Bronchial epithelial cell (primary cell): ENCODE data around the gene HAAO. TPM values are rescaled to one million over a fixed set of nuclear protein-coding genes. Genes with fewer than 3 reads are reported as not detected.
A peak's percentile ranks its signal among the peaks of the same experiment; 100 is the strongest.

ENCODE experiments used
- DNase-seq: peaks from one replicate; pipeline ENCODE4 v3.0.0-alpha.2; 2010; ENCODE audit warnings: low read depth
- FAIRE-seq: peaks from 2 replicates; lab custom pipeline; 2011; peaks lifted over from hg19 to GRCh38; lab: Jason Lieb, UNC
- H3K27me3 ChIP-seq: 2 replicates; pipeline ENCODE4 v1.5.1; 2011; ENCODE audit warnings: low read length; ENCODE audit not compliant: control insufficient read depth, insufficient read depth
- H3K36me3 ChIP-seq: 2 replicates; pipeline ENCODE4 v1.5.1; 2011; ENCODE audit warnings: low read length; ENCODE audit not compliant: control insufficient read depth, insufficient read depth
- H3K4me3 ChIP-seq: 2 replicates; pipeline ENCODE4 v1.5.1; 2011; ENCODE audit warnings: mild to moderate bottlenecking, low read depth, low read length, control low read depth
- total RNA-seq: library from RNA; depleted of rRNA; stranded (reverse); fragments of >200 nt; gene quantifications from 2 replicates; pipeline ENCODE4 v1.2.1, GENCODE V29; 2014
- TF ChIP-seq, protein P1 (sequence below): IDR thresholded peaks from 2 replicates; pipeline ENCODE4 v1.5.1; 2011; ENCODE audit warnings: mild to moderate bottlenecking, moderate library complexity, low read length, control low read depth, inconsistent platforms; ENCODE audit not compliant: insufficient read depth, severe bottlenecking

Gene HAAO
- total RNA-seq, 1 donor from 2014 or later, result not detected

DNA sequence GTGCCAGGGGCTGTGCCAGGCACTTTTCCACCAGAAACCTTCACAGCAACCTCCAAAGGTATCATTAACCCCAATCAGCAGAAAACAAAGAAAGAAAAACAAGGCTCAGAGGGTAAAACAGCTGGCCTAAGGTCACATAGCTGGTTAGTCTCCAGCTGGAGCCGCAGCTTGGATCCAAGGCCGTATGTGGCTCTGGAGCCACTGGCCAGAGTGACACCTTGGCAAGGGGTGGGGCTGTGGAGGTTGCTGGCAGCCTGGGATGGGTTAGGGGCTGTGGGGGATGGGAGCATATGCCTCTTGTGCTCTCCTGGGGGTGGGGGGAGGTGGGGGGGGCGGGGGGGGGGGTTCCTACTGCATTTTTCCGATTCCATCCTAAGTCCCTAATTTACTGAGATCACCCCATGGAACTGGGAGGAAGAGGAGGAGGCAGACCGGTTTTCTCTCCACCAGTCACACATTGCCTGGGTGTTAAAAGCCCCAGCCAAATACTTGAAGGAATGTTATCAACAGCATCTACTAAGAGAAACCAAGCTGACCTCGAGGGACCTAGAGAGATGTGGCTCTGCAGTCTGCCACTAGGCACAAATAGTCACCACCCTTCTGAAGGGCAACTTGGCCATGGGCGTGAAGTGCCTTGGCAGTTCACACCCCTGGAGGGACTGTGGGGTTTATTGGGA is 8.0 kb downstream of the HAAO start:
- H3K4me3 ChIP-seq, result no peak overlapping the region
- no peaks in the 10 kb centered on the region for H3K27me3 ChIP-seq
- H3K36me3 ChIP-seq, result no peaks in the 10 kb centered on the region
- DNase-seq (no peak), FAIRE-seq (peak; percentile 60)
- TF ChIP-seq, protein P1, sequence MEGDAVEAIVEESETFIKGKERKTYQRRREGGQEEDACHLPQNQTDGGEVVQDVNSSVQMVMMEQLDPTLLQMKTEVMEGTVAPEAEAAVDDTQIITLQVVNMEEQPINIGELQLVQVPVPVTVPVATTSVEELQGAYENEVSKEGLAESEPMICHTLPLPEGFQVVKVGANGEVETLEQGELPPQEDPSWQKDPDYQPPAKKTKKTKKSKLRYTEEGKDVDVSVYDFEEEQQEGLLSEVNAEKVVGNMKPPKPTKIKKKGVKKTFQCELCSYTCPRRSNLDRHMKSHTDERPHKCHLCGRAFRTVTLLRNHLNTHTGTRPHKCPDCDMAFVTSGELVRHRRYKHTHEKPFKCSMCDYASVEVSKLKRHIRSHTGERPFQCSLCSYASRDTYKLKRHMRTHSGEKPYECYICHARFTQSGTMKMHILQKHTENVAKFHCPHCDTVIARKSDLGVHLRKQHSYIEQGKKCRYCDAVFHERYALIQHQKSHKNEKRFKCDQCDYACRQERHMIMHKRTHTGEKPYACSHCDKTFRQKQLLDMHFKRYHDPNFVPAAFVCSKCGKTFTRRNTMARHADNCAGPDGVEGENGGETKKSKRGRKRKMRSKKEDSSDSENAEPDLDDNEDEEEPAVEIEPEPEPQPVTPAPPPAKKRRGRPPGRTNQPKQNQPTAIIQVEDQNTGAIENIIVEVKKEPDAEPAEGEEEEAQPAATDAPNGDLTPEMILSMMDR, result no peak

DNA sequence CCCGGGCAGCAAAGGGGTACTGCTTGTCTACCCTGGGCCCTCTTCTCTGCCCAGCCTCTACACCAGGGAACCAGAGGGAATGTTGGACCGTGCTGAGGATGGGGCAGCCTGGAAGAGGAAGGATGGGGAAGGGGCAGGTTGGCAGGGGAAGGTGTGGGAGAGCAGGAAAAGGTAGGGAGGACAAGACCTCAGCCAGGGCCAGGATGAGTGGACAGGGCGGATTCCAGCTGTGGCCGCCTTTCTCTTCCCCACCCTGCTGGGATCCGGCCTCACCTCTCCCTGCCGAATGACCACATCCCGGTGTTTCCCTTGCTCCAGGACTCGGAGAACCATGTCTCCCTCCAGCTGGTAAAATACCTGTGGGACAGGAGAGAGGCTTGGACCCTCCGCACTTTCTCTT is 8.9 kb downstream of the HAAO start:
- H3K27me3 ChIP-seq, result no peaks in the 10 kb centered on the region
- no peak overlapping the region for H3K4me3 ChIP-seq
- FAIRE-seq (no peak), DNase-seq (no peak)
- H3K36me3 ChIP-seq, result no peaks in the 10 kb centered on the region
- TF ChIP-seq, protein P1, result no peak

DNA sequence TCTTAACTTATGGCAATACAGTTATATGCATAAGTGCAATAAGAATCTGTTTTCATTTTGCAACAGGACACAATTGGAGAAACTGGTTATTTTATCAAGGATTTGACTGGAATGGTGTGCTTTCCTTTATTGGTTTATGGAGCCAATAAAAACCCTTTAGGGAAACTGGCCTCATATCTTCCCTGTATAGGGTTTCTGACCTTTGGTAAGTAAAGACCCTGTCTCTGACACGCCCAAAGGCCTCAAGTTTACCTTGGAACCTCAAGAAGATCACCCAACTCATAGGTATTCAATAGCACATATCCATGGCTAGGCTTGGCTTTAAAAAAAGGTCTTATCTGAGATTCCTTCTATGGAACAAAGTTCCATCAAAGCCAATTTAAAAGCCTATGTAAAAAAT is 11.2 kb downstream of the HAAO start:
- FAIRE-seq, result no peak
- no peaks in the 10 kb centered on the region for H3K27me3 ChIP-seq
- TF ChIP-seq, protein P1, result no peak
- H3K4me3 ChIP-seq, result no peak overlapping the region
- no peaks in the 10 kb centered on the region for H3K36me3 ChIP-seq
- DNase-seq, result no peak

DNA sequence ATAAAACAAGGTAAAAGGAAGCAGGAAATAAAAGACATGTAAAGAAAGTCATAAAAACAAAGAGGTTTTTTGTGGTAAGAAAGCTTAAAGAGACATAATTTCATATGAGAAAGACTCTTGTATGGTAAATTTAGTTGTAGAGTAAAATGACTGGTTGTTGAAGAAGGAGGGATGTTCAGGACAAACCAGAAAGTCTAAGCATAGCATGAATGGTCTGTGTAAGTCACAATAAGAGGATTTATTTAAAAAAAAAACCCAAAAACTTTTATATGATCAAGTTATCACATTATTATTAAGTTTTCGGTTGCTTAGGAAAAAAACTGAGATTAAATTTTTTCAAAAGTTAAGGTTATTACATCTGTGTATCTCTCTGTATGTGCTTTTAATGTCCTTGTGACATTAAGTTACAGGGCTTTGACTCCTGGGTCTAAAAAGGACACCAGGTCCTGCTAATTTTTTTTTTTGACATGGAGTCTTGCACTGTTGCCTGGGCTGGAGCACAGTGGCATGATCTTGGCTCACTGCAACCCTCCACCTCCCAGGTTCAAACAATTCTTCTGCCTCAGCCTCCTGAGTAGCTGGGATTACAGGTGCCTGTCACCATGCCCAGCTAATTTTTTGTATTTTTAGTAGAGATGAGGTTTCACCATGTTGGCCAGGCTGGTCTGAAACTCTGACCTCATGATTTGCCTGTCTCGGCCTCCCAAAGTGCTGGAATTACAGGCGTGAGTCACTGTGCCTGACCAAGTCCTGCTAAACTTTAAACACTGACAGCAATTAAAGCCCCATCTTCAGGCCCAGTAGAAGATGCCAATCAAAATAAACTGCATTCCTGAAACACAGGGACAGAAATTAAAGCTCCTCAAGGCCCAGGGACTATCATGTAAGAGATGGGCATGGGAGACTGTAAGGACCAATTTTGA is 14.2 kb downstream of the HAAO start:
- Histone ChIP-seq H3K27me3 (no peaks in the 10 kb centered on the region), H3K36me3 (no peaks in the 10 kb centered on the region), H3K4me3 (no peak overlapping the region)
- FAIRE-seq, result no peak
- DNase-seq, result no peak
- TF ChIP-seq, protein P1, result no peak

DNA sequence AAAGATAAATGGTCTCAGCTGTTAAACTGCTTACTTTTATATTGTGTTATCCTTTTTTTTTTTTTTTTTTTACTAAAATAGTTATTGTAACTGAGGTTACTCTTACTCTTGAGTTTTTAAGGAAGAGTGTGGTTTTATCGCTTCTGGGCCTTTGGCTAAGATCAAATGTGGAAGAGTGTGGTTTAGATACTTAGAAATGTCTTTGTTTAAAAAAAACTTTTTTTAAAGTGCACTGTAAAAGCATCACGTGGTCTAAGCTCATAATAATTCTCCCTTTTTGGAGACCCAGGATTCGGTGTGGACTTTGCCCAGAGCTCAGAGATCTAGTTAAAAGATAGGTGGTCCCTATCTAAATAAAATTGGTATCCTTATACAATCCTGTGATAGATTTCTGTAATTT is 16.6 kb downstream of the HAAO start:
- H3K27me3 ChIP-seq, result no peaks in the 10 kb centered on the region
- TF ChIP-seq, protein P1, result no peak
- H3K4me3 ChIP-seq, result no peak overlapping the region
- H3K36me3 ChIP-seq, result no peaks in the 10 kb centered on the region
- FAIRE-seq, result no peak
- DNase-seq, result no peak
